ENCODE measurements around the gene PAPPA.

The PAPPA gene

DNA sequence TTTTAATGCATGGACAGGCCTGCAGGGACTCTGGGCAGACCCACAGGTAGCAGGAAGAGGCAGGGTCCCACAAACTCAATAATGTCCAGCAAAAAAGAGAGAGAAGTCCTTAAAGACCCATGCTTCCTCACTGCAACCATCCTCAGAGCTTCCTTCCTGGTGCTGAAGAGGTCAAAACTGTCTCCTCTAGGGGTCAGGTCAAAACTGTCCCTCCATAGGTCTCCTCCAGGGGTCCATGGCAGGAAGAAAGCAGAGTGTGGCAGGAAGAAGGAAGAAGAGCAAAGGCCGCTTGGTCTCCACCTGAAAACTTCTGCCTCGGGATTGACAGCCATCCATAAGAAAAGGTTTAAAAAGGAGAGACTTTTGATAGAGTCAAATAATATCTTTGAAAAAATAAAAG, 271.7 kb downstream of the PAPPA start:
- H3K4me3 ChIP-seq (ENCODE audit: low read length) = no peak overlapping the region
- no peak for TF ChIP-seq EZH2phosphoT487 (IDR thresholded peaks at IDR 0.05; ENCODE audit: low read depth)
- TF ChIP-seq, protein P1, sequence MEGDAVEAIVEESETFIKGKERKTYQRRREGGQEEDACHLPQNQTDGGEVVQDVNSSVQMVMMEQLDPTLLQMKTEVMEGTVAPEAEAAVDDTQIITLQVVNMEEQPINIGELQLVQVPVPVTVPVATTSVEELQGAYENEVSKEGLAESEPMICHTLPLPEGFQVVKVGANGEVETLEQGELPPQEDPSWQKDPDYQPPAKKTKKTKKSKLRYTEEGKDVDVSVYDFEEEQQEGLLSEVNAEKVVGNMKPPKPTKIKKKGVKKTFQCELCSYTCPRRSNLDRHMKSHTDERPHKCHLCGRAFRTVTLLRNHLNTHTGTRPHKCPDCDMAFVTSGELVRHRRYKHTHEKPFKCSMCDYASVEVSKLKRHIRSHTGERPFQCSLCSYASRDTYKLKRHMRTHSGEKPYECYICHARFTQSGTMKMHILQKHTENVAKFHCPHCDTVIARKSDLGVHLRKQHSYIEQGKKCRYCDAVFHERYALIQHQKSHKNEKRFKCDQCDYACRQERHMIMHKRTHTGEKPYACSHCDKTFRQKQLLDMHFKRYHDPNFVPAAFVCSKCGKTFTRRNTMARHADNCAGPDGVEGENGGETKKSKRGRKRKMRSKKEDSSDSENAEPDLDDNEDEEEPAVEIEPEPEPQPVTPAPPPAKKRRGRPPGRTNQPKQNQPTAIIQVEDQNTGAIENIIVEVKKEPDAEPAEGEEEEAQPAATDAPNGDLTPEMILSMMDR (IDR thresholded peaks at IDR 0.05; ENCODE audit: low read depth, low read length) = no peak
- no peaks in the 10 kb centered on the region for H3K27me3 ChIP-seq (ENCODE audit: low read depth, low read length)
- H2AFZ ChIP-seq (ENCODE audit: low read depth, low read length) = no peak overlapping the region
- no peaks in the 10 kb centered on the region for H3K36me3 ChIP-seq (replicated peaks; ENCODE audit: low read depth, low read length)
- no peaks in the 10 kb centered on the region for H3K79me2 ChIP-seq (ENCODE audit: low read length)
- no peak overlapping the region for H3K27ac ChIP-seq (ENCODE audit: low read length)
- H3K9ac ChIP-seq (ENCODE audit: low read length) = no peak overlapping the region
- no peaks in the 10 kb centered on the region for H4K20me1 ChIP-seq (ENCODE audit: insufficient read depth, low read length)
- no peak overlapping the region for H3K4me2 ChIP-seq (ENCODE audit: low read length)
- no peaks in the 10 kb centered on the region for H3K4me1 ChIP-seq (ENCODE audit: low read length)
- no peaks in the 10 kb centered on the region for H3K9me3 ChIP-seq (ENCODE audit: insufficient read depth, low read length)

DNA sequence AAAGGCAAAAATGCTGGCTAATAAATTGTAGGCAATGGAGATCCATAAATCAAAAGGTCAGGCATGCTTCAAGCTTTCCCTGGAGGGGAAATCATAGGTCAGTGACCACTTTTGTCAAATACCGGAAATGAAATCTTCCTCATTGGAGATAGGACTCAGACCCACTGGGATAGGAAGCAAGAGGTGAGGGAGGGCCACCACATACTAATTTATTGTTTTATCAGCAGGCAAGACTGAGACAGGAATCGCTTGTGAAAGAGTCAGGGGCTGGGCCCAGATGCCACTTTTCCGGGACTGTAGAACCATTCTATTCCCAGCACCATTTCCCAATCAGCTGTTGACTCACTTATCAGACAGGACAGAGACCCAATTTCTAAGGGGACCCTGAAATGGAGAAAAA, 277.3 kb downstream of the PAPPA start:
- Histone ChIP-seq H3K4me1 (ENCODE audit: low read length) (no peaks in the 10 kb centered on the region), H3K9me3 (ENCODE audit: insufficient read depth, low read length) (no peaks in the 10 kb centered on the region), H3K27ac (ENCODE audit: low read length) (no peak overlapping the region), H3K4me2 (ENCODE audit: low read length) (no peak overlapping the region), H3K9ac (ENCODE audit: low read length) (no peak overlapping the region), H3K79me2 (ENCODE audit: low read length) (no peaks in the 10 kb centered on the region), H3K4me3 (ENCODE audit: low read length) (no peak overlapping the region), H2AFZ (ENCODE audit: low read depth, low read length) (no peak overlapping the region), H4K20me1 (ENCODE audit: insufficient read depth, low read length) (no peaks in the 10 kb centered on the region), H3K27me3 (ENCODE audit: low read depth, low read length) (no peaks in the 10 kb centered on the region), H3K36me3 (replicated peaks; ENCODE audit: low read depth, low read length) (no peaks in the 10 kb centered on the region)
- TF ChIP-seq, protein P1 (IDR thresholded peaks at IDR 0.05; ENCODE audit: low read depth, low read length) = no peak
- TF ChIP-seq EZH2phosphoT487 (IDR thresholded peaks at IDR 0.05; ENCODE audit: low read depth) = no peak

DNA sequence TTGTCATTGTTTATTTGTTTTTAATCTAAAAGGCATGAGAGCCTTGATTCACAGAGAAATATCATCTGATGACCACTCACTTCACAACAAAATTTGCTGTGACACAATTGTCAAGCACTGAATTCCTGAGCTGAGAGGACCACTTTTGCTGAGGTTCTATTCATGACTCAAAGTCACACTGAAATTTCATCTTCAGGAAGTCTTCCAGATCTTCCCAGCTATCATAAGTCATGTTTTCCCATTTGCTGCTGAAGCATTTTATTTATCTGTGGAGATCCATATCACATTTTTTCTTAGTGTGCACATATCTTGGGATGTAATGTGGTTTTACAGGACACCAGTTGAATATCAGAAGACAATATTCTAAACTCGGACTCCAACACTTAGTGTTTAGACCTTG, 278.5 kb downstream of the PAPPA start:
- no peaks in the 10 kb centered on the region for H3K36me3 ChIP-seq (replicated peaks; ENCODE audit: low read depth, low read length)
- no peaks in the 10 kb centered on the region for H3K9me3 ChIP-seq (ENCODE audit: insufficient read depth, low read length)
- no peak overlapping the region for H2AFZ ChIP-seq (ENCODE audit: low read depth, low read length)
- no peak overlapping the region for H3K4me3 ChIP-seq (ENCODE audit: low read length)
- TF ChIP-seq, protein P1 (IDR thresholded peaks at IDR 0.05; ENCODE audit: low read depth, low read length) = no peak
- TF ChIP-seq EZH2phosphoT487 (IDR thresholded peaks at IDR 0.05; ENCODE audit: low read depth) = no peak
- no peaks in the 10 kb centered on the region for H3K79me2 ChIP-seq (ENCODE audit: low read length)
- H4K20me1 ChIP-seq (ENCODE audit: insufficient read depth, low read length) = no peaks in the 10 kb centered on the region
- no peaks in the 10 kb centered on the region for H3K27me3 ChIP-seq (ENCODE audit: low read depth, low read length)
- no peak overlapping the region for H3K4me2 ChIP-seq (ENCODE audit: low read length)
- no peaks in the 10 kb centered on the region for H3K4me1 ChIP-seq (ENCODE audit: low read length)
- no peak overlapping the region for H3K27ac ChIP-seq (ENCODE audit: low read length)
- no peak overlapping the region for H3K9ac ChIP-seq (ENCODE audit: low read length)

DNA sequence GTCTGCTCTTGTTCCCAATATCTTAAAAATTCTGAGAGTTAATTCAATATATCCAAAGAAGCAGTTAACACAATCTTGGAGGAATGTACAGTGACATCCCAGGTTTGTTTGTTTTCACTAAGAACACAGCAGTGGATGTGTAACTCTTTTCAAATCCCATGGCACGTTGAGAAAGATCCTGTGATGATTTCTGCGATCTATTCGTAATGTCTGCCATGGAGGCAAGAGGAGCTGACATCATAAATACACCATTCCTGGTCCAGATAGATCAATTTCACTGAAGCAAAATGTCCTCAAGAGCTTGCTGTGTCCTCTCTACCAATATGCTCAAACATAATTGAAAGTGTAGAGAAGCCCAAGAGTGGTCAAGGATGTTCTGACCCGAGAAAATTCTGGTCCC, 280.7 kb downstream of the PAPPA start:
- Histone ChIP-seq H3K9me3 (ENCODE audit: insufficient read depth, low read length) (no peaks in the 10 kb centered on the region), H2AFZ (ENCODE audit: low read depth, low read length) (no peak overlapping the region), H3K79me2 (ENCODE audit: low read length) (no peaks in the 10 kb centered on the region), H3K36me3 (replicated peaks; ENCODE audit: low read depth, low read length) (no peaks in the 10 kb centered on the region), H3K4me3 (ENCODE audit: low read length) (no peak overlapping the region), H3K4me2 (ENCODE audit: low read length) (no peak overlapping the region), H3K4me1 (ENCODE audit: low read length) (no peaks in the 10 kb centered on the region), H3K27ac (ENCODE audit: low read length) (no peak overlapping the region), H3K9ac (ENCODE audit: low read length) (no peak overlapping the region), H3K27me3 (ENCODE audit: low read depth, low read length) (no peaks in the 10 kb centered on the region), H4K20me1 (ENCODE audit: insufficient read depth, low read length) (no peaks in the 10 kb centered on the region)
- TF ChIP-seq, protein P1 (IDR thresholded peaks at IDR 0.05; ENCODE audit: low read depth, low read length) = no peak
- TF ChIP-seq EZH2phosphoT487 (IDR thresholded peaks at IDR 0.05; ENCODE audit: low read depth) = no peak
